GM18519 (cell line): ENCODE data around the gene PHLDA3.
A peak's percentile ranks its signal among the peaks of the same experiment; 100 is the strongest.

Experiments
- ATAC-seq: cut with Tn5 transposase; IDR thresholded peaks from one replicate; pipeline ENCODE4 v1.9.1; 2021; ENCODE audit warnings: mild to moderate bottlenecking, moderate library complexity; ENCODE audit not compliant: unreplicated experiment, low FRiP score

Gene PHLDA3

GRCh38 chr1:201468844-201469644 lies at the start of gene PHLDA3:
TSS of gene PHLDA3 (minus strand) at chr1:201469188. CDS start at chr1:201468786, 402 bp downstream.
- peak; percentile 52 for ATAC-seq

GRCh38 chr1:201518071-201518470 lies 49.1 kb upstream of the PHLDA3 start:
- ATAC-seq = no peak

GRCh38 chr1:201517631-201518030 lies 48.6 kb upstream of the PHLDA3 start:
- no peak for ATAC-seq

GRCh38 chr1:201516511-201517127 lies 47.6 kb upstream of the PHLDA3 start:
- no peak for ATAC-seq

- no peak for ATAC-seq
Measured at GRCh38 chr1:201515895-201516294, 46.9 kb upstream of the PHLDA3 start.

GRCh38 chr1:201515062-201515750 lies 46.2 kb upstream of the PHLDA3 start:
- no peak for ATAC-seq

- ATAC-seq = no peak
Measured at GRCh38 chr1:201514466-201514865, 45.5 kb upstream of the PHLDA3 start.

- no peak for ATAC-seq
Measured at GRCh38 chr1:201513498-201514243, 44.7 kb upstream of the PHLDA3 start.

GRCh38 chr1:201511941-201512539 lies 43.1 kb upstream of the PHLDA3 start:
- no peak for ATAC-seq

- ATAC-seq = no peak
Measured at GRCh38 chr1:201511396-201511940, 42.5 kb upstream of the PHLDA3 start.

- no peak for ATAC-seq
Measured at GRCh38 chr1:201510734-201511133, 41.7 kb upstream of the PHLDA3 start.

GRCh38 chr1:201509601-201510374 lies 40.8 kb upstream of the PHLDA3 start:
- no peak for ATAC-seq

- no peak for ATAC-seq
Measured at GRCh38 chr1:201508809-201509208, 39.8 kb upstream of the PHLDA3 start.

- no peak for ATAC-seq
Measured at GRCh38 chr1:201507360-201507675, 38.3 kb upstream of the PHLDA3 start.

- peak; percentile 87 for ATAC-seq
Measured at GRCh38 chr1:201506557-201507359, 37.8 kb upstream of the PHLDA3 start, which contains the start of gene CSRP1. TSS of gene CSRP1 (minus strand) at chr1:201507123. CDS start at chr1:201496303, 10,820 bp downstream.

- ATAC-seq = no peak
Measured at GRCh38 chr1:201506092-201506491, 37.1 kb upstream of the PHLDA3 start.

GRCh38 chr1:201505503-201505890 lies 36.5 kb upstream of the PHLDA3 start:
- ATAC-seq = no peak

GRCh38 chr1:201504799-201505502 lies 36.0 kb upstream of the PHLDA3 start:
- ATAC-seq = no peak
